ENCODE data around the gene GEMIN7.
A peak's percentile ranks its signal among the peaks of the same experiment; 100 is the strongest.

Gene GEMIN7

DNA sequence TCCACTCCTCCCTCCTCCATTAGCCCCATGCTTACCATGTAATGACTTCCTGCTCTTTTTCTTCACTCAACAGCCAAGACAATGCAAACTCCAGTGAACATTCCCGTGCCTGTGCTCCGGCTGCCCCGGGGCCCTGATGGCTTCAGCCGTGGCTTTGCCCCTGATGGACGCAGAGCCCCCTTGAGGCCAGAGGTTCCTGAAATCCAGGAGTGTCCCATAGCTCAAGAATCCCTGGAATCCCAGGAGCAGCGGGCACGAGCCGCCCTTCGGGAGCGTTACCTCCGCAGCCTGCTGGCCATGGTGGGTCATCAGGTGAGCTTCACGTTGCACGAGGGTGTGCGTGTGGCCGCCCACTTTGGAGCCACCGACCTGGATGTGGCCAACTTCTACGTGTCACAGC is 11.0 kb downstream of the GEMIN7 start:
- DNase-seq: no peak
- peaks cover 35 to 55% of the 10 kb centered on the region in 2 donors for H3K4me1 Mint-ChIP-seq
- H3K27me3 Mint-ChIP-seq: no peaks in the 10 kb centered on the region
- peaks cover 24 to 66% of the 10 kb centered on the region in 2 donors for H3K36me3 Mint-ChIP-seq
- no peak overlapping the region for H3K4me3 Mint-ChIP-seq
- peaks cover 2 to 4% of the 10 kb centered on the region in 2 donors for H3K9me3 Mint-ChIP-seq
- no peak overlapping the region for H3K27ac Mint-ChIP-seq
- ATAC-seq (replicated peaks): no peak

DNA sequence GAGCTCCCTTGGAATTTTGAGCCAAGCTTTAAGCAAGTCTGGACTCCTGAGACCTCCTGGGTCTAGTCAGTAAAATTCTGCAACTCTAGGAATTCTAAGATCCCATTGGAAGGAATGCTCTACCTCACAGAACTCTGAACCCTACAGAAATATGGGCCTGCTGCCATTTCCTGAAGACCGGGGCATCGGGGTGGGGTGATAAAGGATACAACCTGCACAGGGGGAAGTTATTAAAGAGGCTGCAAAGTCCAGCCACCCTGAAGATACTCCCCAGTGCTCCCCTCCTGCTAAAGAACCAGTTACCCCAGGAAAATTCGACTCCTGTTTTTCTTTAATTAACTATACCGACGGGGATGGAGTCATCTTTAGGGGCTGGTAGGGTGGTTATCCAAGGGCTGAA is 11.5 kb downstream of the GEMIN7 start:
- peaks cover 31 to 56% of the 10 kb centered on the region in 2 donors for H3K4me1 Mint-ChIP-seq

DNA sequence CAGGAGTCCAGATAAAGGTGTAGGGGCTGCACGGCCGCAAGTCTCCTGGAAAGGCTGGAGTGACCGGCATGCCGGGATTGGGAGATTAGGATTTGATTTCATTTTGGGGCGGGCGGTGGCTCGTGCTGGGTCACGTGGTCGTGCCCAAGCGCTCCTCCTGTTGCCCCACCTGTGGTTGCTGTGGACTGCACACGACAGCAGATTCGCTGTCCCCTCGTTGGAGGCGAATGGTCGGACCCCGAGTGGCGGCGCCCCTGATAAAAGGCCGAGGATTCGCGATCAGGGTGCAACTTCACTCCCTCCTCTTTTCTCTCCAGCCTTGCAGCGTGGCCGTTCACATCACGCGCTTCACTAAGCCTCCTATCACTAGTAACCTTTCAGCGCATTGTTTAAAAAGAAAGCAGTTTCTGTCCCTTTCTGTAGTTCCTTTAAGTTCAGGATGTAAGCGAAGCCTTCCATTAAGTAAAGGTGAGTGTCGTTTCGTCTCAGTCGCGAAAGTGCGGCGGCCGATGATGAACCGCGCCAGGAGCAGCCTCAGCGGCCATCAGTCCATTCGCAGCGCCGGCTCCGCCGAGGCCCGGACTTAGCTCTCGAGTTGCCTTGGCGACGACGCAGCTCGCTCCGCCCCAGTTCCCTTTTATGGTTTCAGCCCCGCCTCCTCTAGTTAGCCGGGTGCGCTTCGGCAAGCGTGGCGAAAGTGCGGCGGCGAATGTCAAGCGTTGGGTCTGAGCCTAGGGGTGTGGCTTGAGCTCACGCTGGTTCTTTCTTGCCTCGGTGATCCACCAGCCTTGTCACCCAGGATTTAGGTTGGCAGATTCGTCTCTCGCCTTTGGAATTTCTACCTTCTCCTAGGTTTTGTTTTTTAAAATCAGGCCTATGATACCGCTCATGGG is 12.2 kb downstream of the GEMIN7 start:
- Mint-ChIP-seq H3K9me3 (peaks cover 2 to 4% of the 10 kb centered on the region in 2 donors), H3K27ac (peak overlapping the region; percentile 100), H3K4me3 (peak overlapping the region; percentile 100), H3K4me1 (peaks cover 34 to 63% of the 10 kb centered on the region in 2 donors), H3K36me3 (peaks cover 19 to 62% of the 10 kb centered on the region in 2 donors), H3K27me3 (no peaks in the 10 kb centered on the region)
- DNase-seq: peak; percentile 96
- ATAC-seq (replicated peaks): peak; percentile 79 to 85

More for the DNA sequence above, 11.5 kb downstream of the GEMIN7 start:
- ATAC-seq (replicated peaks) (no peak), DNase-seq (no peak)
- H3K4me3 Mint-ChIP-seq: peak overlapping the region in 1 of 2 donors; percentile 26
- H3K27ac Mint-ChIP-seq: peak overlapping the region; percentile 25
- H3K27me3 Mint-ChIP-seq: no peaks in the 10 kb centered on the region
- peaks cover 21 to 61% of the 10 kb centered on the region in 2 donors for H3K36me3 Mint-ChIP-seq
- H3K9me3 Mint-ChIP-seq: peaks cover 2 to 4% of the 10 kb centered on the region in 2 donors

DNA sequence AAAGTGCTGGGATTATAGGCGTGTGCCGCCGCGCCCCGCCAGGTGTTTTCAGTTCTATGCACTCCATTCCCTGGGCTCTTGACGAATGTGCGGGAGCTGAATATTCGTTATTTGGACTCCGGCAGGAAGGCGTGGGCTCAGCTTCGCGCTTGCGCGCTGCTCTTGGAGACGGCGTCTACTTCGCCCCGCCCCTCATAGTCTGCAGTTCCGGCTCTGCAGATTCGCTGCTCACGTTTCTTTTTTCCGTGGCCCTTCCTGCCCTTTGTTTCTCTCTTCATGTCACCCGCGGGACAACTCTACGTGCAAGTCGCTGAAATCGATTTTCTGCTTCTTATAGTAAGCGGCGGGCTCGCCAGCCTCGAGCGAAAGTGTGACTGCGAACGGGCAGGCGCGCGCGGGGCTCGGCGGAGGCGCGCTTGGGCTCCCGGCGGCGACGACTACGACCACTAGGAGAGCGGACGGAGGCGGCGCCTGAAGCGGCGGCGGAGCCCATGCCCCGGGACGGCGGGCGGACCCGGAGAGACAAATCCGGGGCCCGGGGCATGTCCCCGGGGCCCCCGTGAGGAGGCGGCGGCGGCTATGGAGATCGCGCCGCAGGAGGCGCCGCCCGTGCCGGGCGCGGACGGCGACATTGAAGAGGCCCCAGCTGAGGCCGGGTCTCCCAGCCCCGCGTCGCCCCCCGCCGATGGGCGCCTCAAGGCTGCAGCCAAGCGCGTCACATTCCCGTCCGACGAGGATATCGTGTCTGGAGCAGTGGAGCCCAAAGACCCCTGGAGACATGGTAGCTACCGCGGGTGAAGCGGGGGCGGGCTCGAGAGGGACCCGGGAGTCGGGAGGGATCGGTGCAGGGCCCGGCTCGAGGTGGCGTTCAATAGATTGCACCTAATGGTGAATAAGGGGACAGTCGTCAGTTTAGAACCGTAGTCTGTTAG is 14.0 kb downstream of the GEMIN7 start, which contains the start of gene PPP1R37:
Gene PPP1R37, plus strand, starts transcription at position 433 of the 932 bp plus-strand sequence. Its CDS starts 147 bp downstream, at position 580.
- H3K4me3 Mint-ChIP-seq: peak within 1 kb of the TSS; percentile 100
- ATAC-seq (replicated peaks): peak; percentile 73 to 81
- H3K36me3 Mint-ChIP-seq: peaks cover 15 to 53% of the 10 kb centered on the region in 2 donors
- peak; percentile 91 for DNase-seq
- peak within 1 kb of the TSS; percentile 100 for H3K27ac Mint-ChIP-seq
- H3K27me3 Mint-ChIP-seq: no peaks in the 10 kb centered on the region
- peaks cover 41 to 69% of the 10 kb centered on the region in 2 donors for H3K4me1 Mint-ChIP-seq
- peaks cover 2 to 4% of the 10 kb centered on the region in 2 donors for H3K9me3 Mint-ChIP-seq

DNA sequence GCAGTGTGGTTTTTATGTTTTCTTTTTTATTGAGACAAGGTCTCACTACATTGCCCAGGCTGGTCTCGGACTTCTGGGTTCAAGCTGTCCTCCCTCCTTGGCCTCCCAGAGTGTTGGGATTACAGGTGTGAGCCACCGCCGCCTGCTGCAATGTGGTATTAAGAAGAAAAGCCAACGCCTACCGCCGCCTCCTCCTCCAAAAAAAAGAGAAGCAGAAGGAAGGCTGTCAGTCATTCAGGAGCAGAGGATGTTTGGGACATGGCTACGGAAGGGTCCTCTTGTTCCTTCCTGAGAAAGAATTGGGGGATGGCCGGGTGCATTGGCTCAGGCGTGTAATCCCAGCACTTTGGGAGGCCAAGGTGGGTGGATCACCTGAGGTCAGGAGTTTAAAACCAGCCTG is 15.1 kb downstream of the GEMIN7 start:
- DNase-seq (no peak), ATAC-seq (replicated peaks) (no peak)
- Mint-ChIP-seq H3K27me3 (no peaks in the 10 kb centered on the region), H3K4me3 (peak overlapping the region; percentile 100), H3K36me3 (peaks cover 13 to 47% of the 10 kb centered on the region in 2 donors), H3K4me1 (peaks cover 45 to 69% of the 10 kb centered on the region in 2 donors), H3K27ac (peak overlapping the region; percentile 100), H3K9me3 (peaks cover 2 to 4% of the 10 kb centered on the region in 2 donors)

DNA sequence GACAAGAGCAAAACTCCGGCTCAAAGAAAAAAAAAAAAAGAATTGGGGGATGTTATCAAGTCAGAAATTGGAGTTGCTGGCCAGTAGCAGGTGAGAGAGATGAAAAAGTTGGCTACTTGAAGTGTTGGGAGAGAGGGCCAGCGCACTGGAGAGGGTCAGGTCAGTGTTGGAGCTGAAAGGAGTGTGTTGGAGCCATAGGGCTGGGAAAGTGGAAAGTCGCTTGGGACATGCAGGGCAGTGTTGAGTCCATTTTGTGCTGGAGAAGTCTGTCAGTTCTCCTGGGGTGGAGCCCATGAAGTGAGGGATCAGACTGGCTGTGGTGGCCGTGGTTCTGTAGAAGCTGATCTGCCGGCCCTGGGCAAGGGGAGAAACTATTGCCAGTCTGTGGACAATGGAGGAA is 15.6 kb downstream of the GEMIN7 start:
- Mint-ChIP-seq H3K4me3 (peak overlapping the region; percentile 100), H3K36me3 (peaks cover 12 to 45% of the 10 kb centered on the region in 2 donors), H3K4me1 (peaks cover 49 to 74% of the 10 kb centered on the region in 2 donors), H3K9me3 (peaks cover 2 to 4% of the 10 kb centered on the region in 2 donors), H3K27ac (no peak overlapping the region), H3K27me3 (no peaks in the 10 kb centered on the region)
- ATAC-seq (replicated peaks): no peak
- DNase-seq: no peak

DNA sequence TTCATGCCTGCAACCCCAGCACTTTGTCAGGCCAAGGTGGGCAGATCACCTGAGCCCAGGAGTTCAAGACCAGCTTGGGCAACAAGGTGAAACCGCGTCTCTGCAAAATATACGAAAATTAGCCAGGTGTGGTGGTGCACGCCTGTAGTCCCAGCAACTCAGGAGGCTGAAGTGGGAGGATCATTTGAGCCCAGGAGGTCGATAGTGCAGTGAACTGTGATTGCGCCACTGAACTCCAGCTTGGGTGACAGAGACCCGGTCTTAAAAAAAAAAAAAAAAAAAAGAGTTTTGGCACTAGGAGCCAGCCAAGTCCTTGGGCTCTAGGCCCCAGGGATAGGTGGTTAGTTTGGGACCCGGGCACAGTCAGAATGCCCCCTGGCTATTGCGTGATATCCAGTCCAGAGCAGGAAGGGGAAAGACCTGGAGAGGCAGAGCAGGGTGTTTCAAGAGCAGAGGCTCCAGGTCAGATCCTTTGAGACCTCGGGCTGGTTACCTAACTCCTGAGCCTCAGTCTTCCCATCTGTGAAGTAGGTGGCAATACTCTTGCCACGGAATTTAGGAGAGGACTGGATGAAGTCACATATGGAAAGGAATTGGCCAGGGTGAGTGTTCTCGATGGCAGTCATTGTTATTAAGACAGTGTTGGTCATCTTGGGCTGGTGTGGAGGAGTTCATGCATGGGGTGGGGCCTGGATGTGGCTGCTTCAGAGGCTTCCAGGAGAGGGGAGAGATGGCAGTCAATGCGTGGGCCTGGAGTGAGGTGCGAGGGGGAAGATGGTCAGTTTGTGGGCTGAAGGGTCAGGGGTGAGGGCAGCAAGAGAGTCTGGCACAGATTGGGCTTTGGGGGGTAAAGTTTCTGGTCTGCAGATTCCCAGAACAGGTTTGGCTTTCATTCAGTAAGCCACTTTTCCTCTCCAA is 16.7 kb downstream of the GEMIN7 start:
- H3K36me3 Mint-ChIP-seq: peaks cover 7 to 35% of the 10 kb centered on the region in 2 donors
- ATAC-seq (replicated peaks): no peak
- no peak for DNase-seq
- peaks cover 50 to 73% of the 10 kb centered on the region in 2 donors for H3K4me1 Mint-ChIP-seq
- H3K27ac Mint-ChIP-seq: no peak overlapping the region
- peaks cover 2 to 4% of the 10 kb centered on the region in 2 donors for H3K9me3 Mint-ChIP-seq
- no peaks in the 10 kb centered on the region for H3K27me3 Mint-ChIP-seq
- H3K4me3 Mint-ChIP-seq: no peak overlapping the region

DNA sequence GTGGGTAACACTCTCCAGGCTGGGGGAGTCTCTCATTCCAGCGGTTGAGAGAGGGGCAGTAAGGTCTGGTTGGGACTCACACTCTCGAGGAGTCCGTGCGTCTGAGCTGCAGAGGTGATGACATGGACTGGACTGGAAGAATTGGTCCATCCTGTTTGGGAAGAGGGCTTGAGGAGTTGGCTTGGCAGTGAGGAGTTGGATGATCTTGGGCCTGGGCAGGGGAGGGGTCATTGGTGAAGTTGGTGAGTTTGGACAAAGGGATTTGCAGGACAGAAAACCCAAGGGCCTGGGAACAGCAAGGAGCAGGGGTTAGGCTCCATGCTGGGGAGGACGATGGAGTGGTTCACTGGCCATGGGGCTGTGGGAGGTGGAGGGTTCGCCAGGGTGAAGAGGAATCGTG is 17.6 kb downstream of the GEMIN7 start:
- Mint-ChIP-seq H3K27ac (peak overlapping the region; percentile 65), H3K36me3 (peaks cover 0 to 27% of the 10 kb centered on the region in 2 donors), H3K9me3 (no peaks in the 10 kb centered on the region), H3K4me3 (no peak overlapping the region), H3K4me1 (peaks cover 50 to 71% of the 10 kb centered on the region in 2 donors), H3K27me3 (no peaks in the 10 kb centered on the region)
- ATAC-seq (replicated peaks) (no peak), DNase-seq (no peak)

DNA sequence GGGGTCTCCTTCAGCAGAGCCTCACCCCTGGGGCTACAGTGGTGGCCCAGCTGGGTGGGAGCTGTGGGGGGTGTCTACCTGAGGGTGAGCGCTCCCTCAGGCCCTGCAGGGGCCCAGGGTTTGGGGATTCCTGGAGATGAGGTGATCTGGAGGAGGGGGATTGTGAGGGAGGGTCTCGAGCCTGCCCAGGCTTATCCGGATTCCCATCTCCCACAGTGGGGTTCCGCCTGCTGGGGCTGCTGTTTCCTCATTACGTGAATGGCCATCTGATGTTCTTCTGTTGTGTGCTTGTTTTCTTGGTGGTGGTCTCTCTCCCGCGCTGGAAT is 18.4 kb downstream of the GEMIN7 start:
- peaks cover 0 to 27% of the 10 kb centered on the region in 2 donors for H3K36me3 Mint-ChIP-seq
- H3K4me1 Mint-ChIP-seq: peaks cover 53 to 69% of the 10 kb centered on the region in 2 donors
- no peaks in the 10 kb centered on the region for H3K27me3 Mint-ChIP-seq
- H3K4me3 Mint-ChIP-seq: no peak overlapping the region
- peak overlapping the region; percentile 74 for H3K27ac Mint-ChIP-seq
- ATAC-seq (replicated peaks) (no peak), DNase-seq (no peak)
- H3K9me3 Mint-ChIP-seq: no peaks in the 10 kb centered on the region

DNA sequence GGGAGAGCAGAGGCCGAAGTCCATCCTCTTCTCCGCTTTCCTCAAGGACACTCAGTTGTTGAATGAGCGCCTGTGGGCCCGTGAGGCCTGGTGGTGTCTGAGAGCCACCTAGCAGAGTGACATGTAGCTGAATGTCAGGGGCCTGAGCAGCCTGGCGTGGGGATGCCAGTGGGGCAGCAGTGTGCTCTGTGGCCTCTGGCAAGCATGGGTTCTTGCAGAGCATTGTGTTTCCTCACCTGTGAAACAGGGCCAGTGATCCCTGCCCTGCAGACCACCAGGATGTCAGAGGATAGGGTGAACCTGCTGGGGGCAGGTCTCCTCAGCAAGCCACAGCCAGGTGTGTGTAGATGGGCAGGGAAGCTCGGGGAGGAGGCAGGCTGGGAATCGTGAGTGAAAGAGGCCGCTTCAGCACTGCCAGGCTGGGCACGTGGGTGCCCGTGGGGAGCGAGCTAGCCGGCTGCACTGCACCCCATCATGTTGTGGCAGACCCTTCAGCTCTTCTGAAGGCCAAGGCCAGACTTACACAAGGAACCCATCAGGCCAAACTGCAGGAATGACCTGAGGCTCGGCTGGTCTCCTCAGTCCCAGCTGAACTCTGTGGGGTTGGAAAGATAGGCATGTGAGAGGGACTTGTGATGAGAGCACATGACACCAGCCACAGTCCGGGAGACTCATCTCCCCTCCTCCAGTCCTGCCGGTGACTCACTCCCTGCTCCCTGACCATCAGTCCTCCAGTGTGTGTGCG is 18.9 kb downstream of the GEMIN7 start:
- Mint-ChIP-seq H3K36me3 (peaks cover 0 to 27% of the 10 kb centered on the region in 2 donors), H3K9me3 (no peaks in the 10 kb centered on the region), H3K4me1 (peaks cover 57 to 69% of the 10 kb centered on the region in 2 donors), H3K27ac (peak overlapping the region; percentile 74), H3K4me3 (no peak overlapping the region), H3K27me3 (no peaks in the 10 kb centered on the region)
- no peak for ATAC-seq (replicated peaks)
- no peak for DNase-seq

DNA sequence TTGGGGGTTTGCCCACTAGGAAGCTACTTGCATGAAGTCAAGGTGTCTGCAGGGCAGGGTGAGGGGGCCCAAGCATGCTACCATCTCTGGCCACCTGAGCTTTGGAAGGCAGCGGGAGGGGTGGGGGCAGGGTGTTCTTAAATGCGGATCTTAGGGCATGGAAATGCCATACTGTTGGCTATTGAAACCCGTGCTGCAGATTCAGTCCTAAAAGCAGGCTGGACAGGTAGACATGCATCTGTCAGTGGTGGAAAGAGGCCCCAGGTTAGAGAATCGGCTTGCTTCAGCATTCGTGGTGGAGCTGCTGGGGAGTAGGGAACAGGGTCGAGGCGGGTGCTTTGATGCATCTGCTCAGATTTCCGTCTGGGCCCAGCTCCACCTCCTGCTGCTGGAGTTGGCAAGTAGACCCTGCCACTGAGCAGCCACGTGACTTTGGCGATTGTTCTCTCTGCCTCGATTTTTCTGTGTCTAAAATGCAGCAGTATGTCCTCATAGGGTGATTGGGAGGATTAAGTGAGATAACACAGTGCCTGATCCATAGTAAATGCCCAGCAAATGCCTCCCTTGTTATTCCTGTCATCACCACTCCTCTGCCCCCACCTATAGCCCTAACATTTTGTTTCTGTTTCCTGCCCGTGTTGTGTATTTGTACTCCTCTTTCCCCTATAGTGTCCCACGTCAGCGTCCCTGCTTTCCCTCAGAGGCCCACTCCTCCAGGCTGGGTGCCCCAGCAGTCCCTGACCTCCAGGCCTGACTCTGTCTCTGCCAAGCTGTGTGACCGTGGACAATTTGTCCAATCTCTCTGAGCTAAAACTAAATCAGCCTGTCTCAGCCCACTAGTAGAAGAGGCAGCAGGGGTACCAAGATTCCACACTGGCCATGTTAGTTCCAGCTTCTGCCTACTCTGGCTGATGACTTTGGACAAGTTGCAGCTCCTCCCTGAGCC is 19.7 kb downstream of the GEMIN7 start:
- Mint-ChIP-seq H3K27me3 (no peaks in the 10 kb centered on the region), H3K4me1 (peaks cover 58 to 71% of the 10 kb centered on the region in 2 donors), H3K9me3 (no peaks in the 10 kb centered on the region), H3K4me3 (no peak overlapping the region), H3K27ac (no peak overlapping the region), H3K36me3 (peaks cover 0 to 23% of the 10 kb centered on the region in 2 donors)
- no peak for DNase-seq
- no peak for ATAC-seq (replicated peaks)
